Vagina (tissue), 2 donors: ENCODE data around the gene ALOX12B. TPM values are rescaled to one million over a fixed set of nuclear protein-coding genes. Genes with fewer than 3 reads are reported as not detected.
"Not testable (repeated sequence)": the region's sequence is repeated elsewhere in the genome, so short reads cannot be mapped to it uniquely, and the experiment has no call there.

Experiments used
- DNase-seq, 2 donors: peaks; one replicate each; pipeline ENCODE4 v3.0.0-alpha.2; 2017; ENCODE audit errors: extremely low spot score in 2 of 2
- H3K27ac ChIP-seq: fragments of 200-600 bp; sonication (generic); one replicate; pipeline ENCODE4 v1.5.1; 2019
- H3K27me3 ChIP-seq: fragments of 200-600 bp; sonication (generic); one replicate; pipeline ENCODE4 v1.5.1; 2019
- H3K36me3 ChIP-seq, 2 donors: fragments of 200-600 bp; sonication (generic); one replicate each; pipeline ENCODE4 v1.5.1; 2017 to 2019
- H3K4me1 ChIP-seq: fragments of 200-600 bp; sonication (generic); one replicate; pipeline ENCODE4 v1.5.1; 2019
- H3K4me3 ChIP-seq, 2 donors: fragments of 200-600 bp; sonication (generic); 1 replicate in 1 of 2; 2 replicates in 1 of 2; pipeline ENCODE4 v1.5.1; 2016 to 2019
- H3K9me3 ChIP-seq: fragments of 200-600 bp; sonication (generic); one replicate; pipeline ENCODE4 v1.5.1; 2019
- POLR2A ChIP-seq, 2 donors: fragments of 450-650 bp; IDR thresholded peaks; one replicate each; pipeline ENCODE4 v1.6.1; 2017; ENCODE audit warnings: antibody characterized with exemption in 2 of 2, mild to moderate bottlenecking in 2 of 2, moderate library complexity in 2 of 2
- POLR2AphosphoS5 ChIP-seq, 2 donors: sonication (generic); formaldehyde crosslinking; IDR thresholded peaks; one replicate each; pipeline ENCODE4 v1.9.0; 2017; ENCODE audit warnings: antibody characterized with exemption in 2 of 2, mild to moderate bottlenecking in 2 of 2, low read depth in 1 of 2; ENCODE audit not compliant: insufficient read depth in 1 of 2
- intact Hi-C: fragments of 100-400 bp; cut with DNase I; formaldehyde crosslinking; loops from one replicate; pipeline ENCODE4 v1.15.1; 2023
- total RNA-seq: library from RNA; depleted of rRNA; stranded (reverse); fragments of >200 nt; gene quantifications from one replicate; pipeline ENCODE4 v1.2.3, GENCODE V29; 2016
- TF ChIP-seq, protein P1 (sequence below), 3 experiments: fragments of 450-650 bp in 2 of 3; fragments of 200-600 bp in 1 of 3; sonication (generic) in 1 of 3; IDR thresholded peaks; one replicate each; pipeline ENCODE4 v1.5.1; 2017 to 2019; ENCODE audit warnings: antibody characterized with exemption in 3 of 3, mild to moderate bottlenecking in 2 of 3, moderate library complexity in 2 of 3

Gene ALOX12B
- total RNA-seq, 1 donor from 2014 or later: 15.0 TPM

DNA sequence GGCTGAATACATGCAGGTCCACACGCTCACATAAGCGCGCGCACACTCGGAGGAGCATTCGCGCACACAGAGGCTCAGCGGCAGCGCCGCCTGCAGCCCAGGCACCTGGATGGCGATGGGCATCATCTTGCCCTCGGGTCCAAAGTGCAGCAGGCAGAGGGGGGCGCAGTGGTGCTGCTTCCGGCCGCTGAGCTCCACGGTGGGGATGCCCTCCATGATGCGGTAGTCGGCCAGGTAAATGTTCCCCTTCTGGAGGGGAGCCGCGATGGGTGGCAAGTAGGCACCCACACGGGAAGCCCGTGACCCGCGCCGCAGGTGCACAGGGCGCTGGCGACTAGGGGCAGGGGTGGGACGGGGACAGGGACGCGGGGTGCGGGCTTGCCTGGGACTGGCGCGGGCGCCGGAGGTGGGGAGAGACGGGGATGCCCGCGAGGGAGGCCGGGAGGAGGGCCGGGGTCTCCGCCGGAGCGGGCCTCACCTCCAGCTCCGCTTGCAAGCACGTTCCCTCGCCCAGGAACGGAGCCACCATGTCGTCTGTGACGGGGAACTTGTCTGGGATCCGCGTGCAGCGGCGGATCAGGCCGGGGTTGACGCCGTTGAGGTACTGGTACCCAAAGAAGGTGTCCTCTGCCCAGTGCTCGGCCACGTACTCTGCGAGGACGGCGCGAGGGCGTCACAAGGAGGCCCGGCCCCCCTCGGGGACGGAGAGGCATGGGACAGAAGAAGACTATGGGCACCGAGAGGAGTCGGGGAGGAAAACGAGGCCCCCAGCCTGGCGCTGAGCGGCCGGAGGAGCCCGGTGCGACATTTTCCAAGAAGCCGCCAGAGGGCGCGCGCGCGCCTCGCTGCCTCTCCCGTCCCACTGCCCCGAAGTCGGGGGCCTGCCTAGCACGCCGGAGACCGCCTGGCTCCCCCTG is 8.0 kb downstream of the ALOX12B start:
- TF ChIP-seq POLR2AphosphoS5 (IDR thresholded peaks at IDR 0.05; ENCODE audit: insufficient read depth in 1 of 2, low read depth in 1 of 2) (no peak), POLR2A (IDR thresholded peaks at IDR 0.05) (no peak)
- TF ChIP-seq, protein P1, sequence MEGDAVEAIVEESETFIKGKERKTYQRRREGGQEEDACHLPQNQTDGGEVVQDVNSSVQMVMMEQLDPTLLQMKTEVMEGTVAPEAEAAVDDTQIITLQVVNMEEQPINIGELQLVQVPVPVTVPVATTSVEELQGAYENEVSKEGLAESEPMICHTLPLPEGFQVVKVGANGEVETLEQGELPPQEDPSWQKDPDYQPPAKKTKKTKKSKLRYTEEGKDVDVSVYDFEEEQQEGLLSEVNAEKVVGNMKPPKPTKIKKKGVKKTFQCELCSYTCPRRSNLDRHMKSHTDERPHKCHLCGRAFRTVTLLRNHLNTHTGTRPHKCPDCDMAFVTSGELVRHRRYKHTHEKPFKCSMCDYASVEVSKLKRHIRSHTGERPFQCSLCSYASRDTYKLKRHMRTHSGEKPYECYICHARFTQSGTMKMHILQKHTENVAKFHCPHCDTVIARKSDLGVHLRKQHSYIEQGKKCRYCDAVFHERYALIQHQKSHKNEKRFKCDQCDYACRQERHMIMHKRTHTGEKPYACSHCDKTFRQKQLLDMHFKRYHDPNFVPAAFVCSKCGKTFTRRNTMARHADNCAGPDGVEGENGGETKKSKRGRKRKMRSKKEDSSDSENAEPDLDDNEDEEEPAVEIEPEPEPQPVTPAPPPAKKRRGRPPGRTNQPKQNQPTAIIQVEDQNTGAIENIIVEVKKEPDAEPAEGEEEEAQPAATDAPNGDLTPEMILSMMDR (IDR thresholded peaks at IDR 0.05): peak; percentile 52 to 89 (median 67)
- intact Hi-C loops: no loop called here
- Histone ChIP-seq H3K27me3 (no peaks in the 10 kb centered on the region), H3K4me3 (peak overlapping the region; percentile 43 to 47), H3K36me3 (no peaks in the 10 kb centered on the region), H3K4me1 (peaks cover 21% of the 10 kb centered on the region), H3K9me3 (no peaks in the 10 kb centered on the region), H3K27ac (no peak overlapping the region)
- no peak for DNase-seq

GRCh38 chr17:8077939-8078338 is 9.6 kb downstream of the ALOX12B start:
- peaks cover 32% of the 10 kb centered on the region for H3K4me1 ChIP-seq
- H3K27ac ChIP-seq, H3K36me3 ChIP-seq, H3K9me3 ChIP-seq, H3K27me3 ChIP-seq, intact Hi-C loops, H3K4me3 ChIP-seq, DNase-seq: not testable (repeated sequence)

GRCh38 chr17:8076502-8077266 is 10.8 kb downstream of the ALOX12B start:
- no peaks in the 10 kb centered on the region for H3K9me3 ChIP-seq
- no peak for TF ChIP-seq POLR2AphosphoS5 (IDR thresholded peaks at IDR 0.05; ENCODE audit: insufficient read depth in 1 of 2, low read depth in 1 of 2)
- TF ChIP-seq, protein P1 (IDR thresholded peaks at IDR 0.05): no peak
- TF ChIP-seq POLR2A (IDR thresholded peaks at IDR 0.05): no peak
- intact Hi-C loops: no loop called here
- H3K27ac ChIP-seq: no peak overlapping the region
- no peaks in the 10 kb centered on the region for H3K36me3 ChIP-seq
- DNase-seq: no peak
- H3K4me1 ChIP-seq: peaks cover 41% of the 10 kb centered on the region
- no peak overlapping the region for H3K4me3 ChIP-seq
- peaks cover 10% of the 10 kb centered on the region for H3K27me3 ChIP-seq

DNA sequence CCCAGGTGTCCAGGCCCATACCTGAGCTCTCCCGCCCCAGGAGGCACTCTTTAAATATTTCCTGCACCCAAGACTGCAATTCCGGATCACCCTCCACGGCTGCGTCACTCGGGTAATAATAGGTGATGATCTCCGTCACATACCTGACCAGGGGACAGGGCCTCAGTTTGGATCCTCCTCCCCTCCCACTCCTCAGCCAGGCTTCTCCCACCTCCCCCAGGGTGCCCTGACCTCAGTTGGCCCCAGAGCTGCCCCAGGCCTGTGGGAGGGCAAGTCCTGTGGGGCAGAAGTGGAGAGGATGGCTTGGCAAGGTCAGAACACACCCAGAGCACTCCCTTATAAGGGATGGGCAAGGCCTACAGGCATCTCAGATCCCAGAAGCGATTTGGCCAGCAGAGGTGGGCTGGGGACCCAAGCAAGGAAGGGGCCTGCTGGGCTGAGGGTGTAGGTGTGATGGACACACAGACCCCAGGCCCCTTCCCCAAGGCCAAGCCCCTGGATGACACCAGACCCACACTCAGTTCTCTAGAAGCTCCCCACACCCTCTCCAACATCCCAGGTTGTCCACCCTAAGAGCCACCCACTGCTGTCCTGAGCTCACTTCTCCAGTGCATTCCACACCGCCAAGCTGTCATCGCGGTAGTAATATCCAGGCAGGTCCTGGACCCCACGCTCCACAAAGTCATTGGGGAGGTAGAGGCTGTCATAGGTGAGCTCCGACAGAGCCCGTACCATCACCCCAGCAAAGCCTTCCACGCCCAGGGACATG is 11.8 kb downstream of the ALOX12B start:
- intact Hi-C loops: no loop called here
- TF ChIP-seq POLR2A (IDR thresholded peaks at IDR 0.05) (no peak), POLR2AphosphoS5 (IDR thresholded peaks at IDR 0.05; ENCODE audit: insufficient read depth in 1 of 2, low read depth in 1 of 2) (no peak)
- TF ChIP-seq, protein P1 (IDR thresholded peaks at IDR 0.05): no peak
- Histone ChIP-seq H3K27ac (no peak overlapping the region), H3K4me1 (peaks cover 38% of the 10 kb centered on the region), H3K9me3 (no peaks in the 10 kb centered on the region), H3K36me3 (no peaks in the 10 kb centered on the region), H3K4me3 (no peak overlapping the region), H3K27me3 (peaks cover 10% of the 10 kb centered on the region)
- DNase-seq: no peak

- intact Hi-C loops: no loop called here
- H3K4me1 ChIP-seq: peaks cover 31% of the 10 kb centered on the region
- no peak for DNase-seq
- H3K36me3 ChIP-seq: no peaks in the 10 kb centered on the region
- no peaks in the 10 kb centered on the region for H3K9me3 ChIP-seq
- H3K27me3 ChIP-seq: peaks cover 10% of the 10 kb centered on the region
- no peak overlapping the region for H3K4me3 ChIP-seq
- no peak overlapping the region for H3K27ac ChIP-seq
- TF ChIP-seq, protein P1 (IDR thresholded peaks at IDR 0.05): no peak
These were observed 12.4 kb downstream of the ALOX12B start for GRCh38 chr17:8075081-8075480.
